Esophagus squamous epithelium (tissue), 4 donors: ENCODE measurements around the gene ZNF516.

Experiments used
- CTCF ChIP-seq, 6 experiments: fragments of 450-650 bp in 4 of 6; fragments of 200-600 bp in 2 of 6; sonication (generic) in 2 of 6; IDR thresholded peaks; one replicate each; pipeline ENCODE4 v1.5.1; 2016 to 2019; ENCODE audit warnings: antibody characterized with exemption in 6 of 6, mild to moderate bottlenecking in 4 of 6, moderate library complexity in 4 of 6
- POLR2A ChIP-seq, 4 donors: fragments of 450-650 bp; IDR thresholded peaks; one replicate each; pipeline ENCODE4 v1.6.1; 2017; ENCODE audit warnings: antibody characterized with exemption in 4 of 4, mild to moderate bottlenecking in 4 of 4, moderate library complexity in 3 of 4

GRCh38 chr18:76376668-76377358 lies 118.2 kb downstream of the ZNF516 start:
- TF ChIP-seq POLR2A (IDR thresholded peaks at IDR 0.05) (no peak), CTCF (IDR thresholded peaks at IDR 0.05) (no peak)
